Measurements from ENCODE around the gene GPR152.

The GPR152 gene

DNA sequence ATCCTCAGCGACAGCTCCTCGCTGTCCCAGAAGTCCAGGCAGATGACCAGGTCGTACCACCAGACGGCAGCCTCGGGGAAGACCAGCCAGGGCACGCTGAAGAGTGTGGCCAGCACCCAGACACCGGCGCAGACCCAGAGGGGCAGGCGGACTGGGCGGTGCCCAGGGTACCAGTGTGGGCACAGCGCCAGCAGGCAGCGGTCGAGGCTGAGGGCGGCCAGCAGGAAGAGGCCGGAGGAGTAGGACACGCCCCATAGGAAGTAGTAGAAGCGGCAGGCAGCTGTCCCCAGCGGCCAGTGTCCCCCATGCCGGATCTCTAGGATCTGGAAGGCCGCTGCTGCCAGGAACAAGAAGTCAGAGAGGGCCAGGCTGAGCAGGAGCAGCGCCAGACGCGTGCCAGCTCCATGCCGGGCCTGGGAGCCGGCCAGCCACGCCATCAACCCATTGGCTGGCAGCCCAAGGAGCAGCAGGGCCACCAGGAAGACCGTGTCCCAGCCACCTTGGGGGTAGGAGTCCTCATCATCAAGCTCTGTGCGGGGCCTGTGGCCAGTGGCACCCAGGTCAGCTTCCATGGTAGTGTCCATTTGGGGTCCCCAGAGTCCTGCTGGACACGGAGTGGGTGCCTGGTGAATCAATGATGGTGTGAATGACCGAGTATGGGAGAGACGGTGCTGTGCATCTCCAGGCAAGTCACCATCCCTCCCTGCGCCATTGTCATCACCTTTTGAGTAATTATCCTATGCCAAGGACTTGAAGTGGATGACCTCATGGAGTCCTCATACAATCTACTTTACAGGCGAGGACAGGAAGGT lies at the start of gene GPR152:
TSS of gene GPR152 (minus strand) at position 589 of the 812 bp plus-strand sequence. CDS start at position 584, 5 bp downstream.
- Histone ChIP-seq H3K4me3 (no peak within 1 kb of the TSS), H3K27ac (peak within 1 kb of the TSS in 2 of 21 experiments; percentile 27 to 38)

DNA sequence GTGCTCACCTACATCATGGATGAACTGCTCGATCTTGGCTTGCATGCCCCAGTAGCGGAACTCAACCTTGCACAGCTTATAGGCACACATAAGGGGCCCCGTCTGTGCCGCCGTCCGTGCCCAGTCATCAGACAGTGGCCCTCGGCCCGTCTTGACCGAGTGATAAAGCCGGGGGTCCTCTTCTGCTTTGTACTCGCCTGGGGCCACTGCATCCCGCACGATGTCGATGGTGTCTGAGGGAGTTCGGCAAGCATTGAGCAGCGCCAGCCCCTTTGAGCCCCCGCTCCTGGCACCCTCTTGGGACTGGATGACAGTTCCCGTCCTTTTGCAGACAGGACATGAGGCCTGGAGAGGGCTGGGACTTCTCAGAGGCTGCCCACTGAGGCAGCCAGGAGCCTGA lies 49.3 kb upstream of the GPR152 start:
- no peak overlapping the region for H3K4me3 ChIP-seq
- H3K27ac ChIP-seq: no peak overlapping the region

GRCh38 chr11:67500831-67501715 lies 48.5 kb upstream of the GPR152 start:
- Histone ChIP-seq H3K27ac (no peak overlapping the region), H3K4me3 (no peak overlapping the region)

DNA sequence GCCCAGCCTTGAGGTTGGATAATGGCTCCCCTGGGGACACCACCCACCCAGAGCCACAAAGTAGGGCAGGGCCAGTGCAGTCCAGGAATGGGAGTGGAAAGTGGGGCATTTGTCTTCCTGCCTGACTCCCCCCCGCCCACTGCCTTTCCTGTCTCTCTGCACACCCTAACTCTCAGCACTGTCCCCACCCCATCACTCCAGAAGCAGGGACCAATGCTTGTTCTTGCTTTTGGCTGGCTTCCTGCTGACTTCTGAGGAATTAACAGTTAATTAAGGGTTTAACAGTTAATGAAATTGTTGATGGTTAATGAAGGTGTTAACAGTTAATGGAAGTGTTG lies 47.9 kb upstream of the GPR152 start:
- no peak overlapping the region for H3K4me3 ChIP-seq
- H3K27ac ChIP-seq: no peak overlapping the region

- Histone ChIP-seq H3K4me3 (no peak overlapping the region), H3K27ac (no peak overlapping the region)
Measured at GRCh38 chr11:67499808-67500483, 47.4 kb upstream of the GPR152 start.

- no peak overlapping the region for H3K4me3 ChIP-seq
- H3K27ac ChIP-seq: no peak overlapping the region
Measured at GRCh38 chr11:67498544-67498972, 46.0 kb upstream of the GPR152 start.

- no peak overlapping the region for H3K4me3 ChIP-seq
- peak overlapping the region in 1 of 21 experiments; percentile 3 for H3K27ac ChIP-seq
Measured at GRCh38 chr11:67497656-67498291, 45.2 kb upstream of the GPR152 start.

GRCh38 chr11:67496113-67496512 lies 43.6 kb upstream of the GPR152 start:
- no peak overlapping the region for H3K4me3 ChIP-seq

DNA sequence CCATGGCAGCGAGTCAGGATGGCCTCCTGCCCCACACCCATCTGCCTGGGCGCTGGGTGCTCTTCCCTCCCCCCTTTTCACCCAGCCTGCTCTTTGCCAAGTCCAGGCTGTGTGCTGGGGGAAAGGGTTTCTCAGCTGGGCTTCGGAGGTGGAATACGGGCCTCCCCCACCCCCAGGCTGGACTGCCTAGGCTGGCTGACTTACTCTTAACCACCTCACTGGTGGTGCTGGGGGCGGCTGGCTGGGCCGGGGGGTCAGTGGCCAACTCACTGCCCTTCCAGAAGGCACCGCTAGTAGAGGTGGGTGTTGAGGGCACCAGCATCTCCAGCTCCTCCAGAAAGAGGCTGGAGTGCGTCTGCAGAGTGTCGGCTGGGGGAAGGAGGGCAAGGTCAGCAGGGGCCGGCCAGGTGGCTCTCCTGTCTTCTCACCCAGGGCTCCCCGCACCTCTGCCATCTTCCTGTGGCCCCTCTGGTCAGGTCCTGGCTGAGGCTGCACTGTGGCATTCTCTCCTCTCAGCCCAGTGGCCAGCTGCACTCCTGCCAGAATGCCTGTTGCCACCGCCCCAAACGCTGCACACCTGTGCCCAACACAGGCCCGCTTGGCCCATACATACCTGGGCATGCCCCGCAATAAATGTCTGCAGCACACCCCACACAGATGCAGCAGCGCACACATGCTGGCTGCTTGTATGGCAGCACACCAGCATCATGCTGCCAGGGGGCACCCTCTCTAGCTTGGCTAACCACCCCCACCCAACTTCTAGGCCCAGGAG lies 42.9 kb upstream of the GPR152 start:
- H3K27ac ChIP-seq: no peak overlapping the region
- H3K4me3 ChIP-seq: no peak overlapping the region

More at GRCh38 chr11:67496113-67496512, 43.6 kb upstream of the GPR152 start:
- no peak overlapping the region for H3K27ac ChIP-seq

GRCh38 chr11:67494371-67495233 lies 42.1 kb upstream of the GPR152 start:
- Histone ChIP-seq H3K4me3 (no peak overlapping the region), H3K27ac (no peak overlapping the region)

GRCh38 chr11:67493548-67494370 lies 41.2 kb upstream of the GPR152 start:
- Histone ChIP-seq H3K27ac (no peak overlapping the region), H3K4me3 (no peak overlapping the region)

GRCh38 chr11:67492801-67493547 lies 40.4 kb upstream of the GPR152 start:
- H3K27ac ChIP-seq: peak overlapping the region in 1 of 21 experiments; percentile 9

DNA sequence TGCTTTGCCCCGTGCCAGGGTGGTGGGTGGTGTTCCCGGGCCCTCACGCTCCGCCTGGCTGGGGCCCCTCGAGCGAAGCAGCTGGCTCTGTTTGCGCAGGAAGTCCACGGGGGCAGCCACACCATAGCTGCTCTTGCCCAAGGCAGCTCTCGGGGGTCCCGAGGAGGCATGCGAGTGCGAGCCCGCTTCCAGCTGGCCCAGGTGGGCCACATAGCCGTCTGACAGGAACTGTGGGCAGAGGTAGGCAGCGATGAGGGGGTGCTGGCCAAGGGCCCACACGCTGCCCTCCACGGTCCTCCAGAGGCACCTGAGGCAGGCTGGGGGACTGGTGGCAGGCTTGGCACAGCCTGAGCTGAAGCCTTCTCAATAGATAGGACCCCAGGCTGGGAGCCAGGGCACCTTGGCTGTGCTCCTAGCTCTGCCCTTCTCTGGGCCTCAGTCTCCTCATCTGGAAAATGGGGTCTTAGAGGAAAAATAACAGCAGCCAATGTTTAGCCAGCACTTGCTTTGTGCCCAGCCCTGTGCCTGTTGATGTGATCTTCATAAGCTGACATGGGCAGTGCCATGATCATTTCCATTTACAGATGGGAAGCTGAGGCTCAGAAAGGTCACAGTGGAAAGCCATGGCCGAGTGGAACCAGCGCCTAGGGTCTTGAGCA lies 39.7 kb upstream of the GPR152 start:
- peak overlapping the region in 2 of 21 experiments; percentile 4 to 9 for H3K27ac ChIP-seq

More at GRCh38 chr11:67492801-67493547, 40.4 kb upstream of the GPR152 start:
- H3K4me3 ChIP-seq: no peak overlapping the region

DNA sequence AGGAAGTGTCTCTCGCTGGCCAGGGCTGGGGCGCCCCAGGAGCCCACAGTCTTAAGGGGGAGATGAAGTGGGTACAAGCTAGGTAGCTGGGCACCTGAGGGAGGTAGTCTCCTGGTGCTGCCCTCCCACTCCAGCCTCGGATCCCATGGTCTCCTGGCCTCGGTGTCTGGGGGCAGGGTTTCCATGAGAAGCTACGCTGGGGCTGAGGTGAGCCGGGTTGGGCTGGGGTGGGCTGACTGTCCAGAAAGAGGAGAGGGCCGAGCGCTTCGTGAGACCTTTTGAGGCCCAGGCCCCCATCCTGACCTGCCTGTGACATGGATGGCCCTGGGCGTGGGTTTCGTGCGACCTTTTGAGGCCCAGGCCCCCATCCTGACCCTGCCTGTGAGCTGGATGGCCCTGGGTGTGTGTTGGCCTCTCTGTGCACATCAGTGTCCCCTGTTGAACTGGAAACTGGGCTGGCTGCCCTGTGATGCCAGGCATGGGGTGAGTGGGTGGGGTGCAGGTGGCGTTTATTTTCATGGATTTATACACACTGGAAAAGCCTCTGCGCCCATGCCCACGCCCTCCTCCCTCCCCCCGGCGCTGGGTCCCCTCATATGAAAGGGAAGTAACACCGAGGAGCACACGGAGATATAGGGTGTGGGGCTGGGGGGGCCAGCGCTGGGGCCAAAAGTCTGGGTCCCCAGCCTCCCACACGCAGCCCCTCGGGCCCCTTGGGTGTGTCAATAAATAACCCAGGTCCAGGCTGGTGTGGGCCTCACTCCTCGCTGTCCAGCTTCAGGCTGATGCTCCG lies 38.9 kb upstream of the GPR152 start:
- no peak overlapping the region for H3K4me3 ChIP-seq
- H3K27ac ChIP-seq: peak overlapping the region in 1 of 21 experiments; percentile 4

More for the DNA sequence above, 39.7 kb upstream of the GPR152 start:
- H3K4me3 ChIP-seq: no peak overlapping the region

DNA sequence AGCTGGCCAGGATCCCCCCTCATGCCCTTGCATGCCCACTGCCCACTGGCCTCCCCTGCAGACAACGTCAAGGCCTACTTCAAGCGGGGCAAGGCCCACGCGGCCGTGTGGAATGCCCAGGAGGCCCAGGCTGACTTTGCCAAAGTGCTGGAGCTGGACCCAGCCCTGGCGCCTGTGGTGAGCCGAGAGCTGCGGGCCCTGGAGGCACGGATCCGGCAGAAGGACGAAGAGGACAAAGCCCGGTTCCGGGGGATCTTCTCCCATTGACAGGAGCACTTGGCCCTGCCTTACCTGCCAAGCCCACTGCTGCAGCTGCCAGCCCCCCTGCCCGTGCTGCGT lies 38.2 kb upstream of the GPR152 start:
- H3K4me3 ChIP-seq: no peak overlapping the region
- no peak overlapping the region for H3K27ac ChIP-seq
